ENCODE results near the gene TULP3. TPM values are rescaled to one million over a fixed set of nuclear protein-coding genes. Genes with fewer than 3 reads are reported as not detected.
A peak's percentile ranks its signal among the peaks of the same experiment; 100 is the strongest.

The TULP3 gene
- total and polyA plus RNA-seq, 9 donors = 27.3 to 58.6 (median 42.1) TPM

- H3K27me3 ChIP-seq = no peaks in the 10 kb centered on the region
- 0% methylated on average over 2 to 39 of the region's 50 CpGs for WGBS, 3 donors
- no peak within 1 kb of the TSS for H3K27ac ChIP-seq
- peaks cover 5% of the 10 kb centered on the region for H3K4me1 ChIP-seq (ENCODE audit: insufficient read depth)
- intact Hi-C loops (cut with DNase I) = loop anchor here in 1 of 4 donors (10.0 kb wide), 1 partner anchor 54 kb away; no protein-coding TSS in a partner anchor
- peak within 1 kb of the TSS; percentile 60 for H3K4me3 ChIP-seq
- H3K36me3 ChIP-seq = no peaks in the 10 kb centered on the region
- TF ChIP-seq POLR2A (IDR thresholded peaks at IDR 0.05) = no peak
- no peak for TF ChIP-seq CTCF (IDR thresholded peaks at IDR 0.05)
- TF ChIP-seq EP300 (IDR thresholded peaks at IDR 0.05) = no peak
- DNase-seq = peak; percentile 40 to 73 (median 52)
- no peaks in the 10 kb centered on the region for H3K9me3 ChIP-seq
These were observed 68.5 kb downstream of the TULP3 start, which contains the start of gene TEAD4 for GRCh38 chr12:2959192-2959504. TSS of gene TEAD4 (plus strand) at chr12:2959397.

GRCh38 chr12:2959505-2960389 is 69.1 kb downstream of the TULP3 start:
- TF ChIP-seq POLR2A (IDR thresholded peaks at IDR 0.05) = peak; percentile 25
- TF ChIP-seq EP300 (IDR thresholded peaks at IDR 0.05) = no peak
- Histone ChIP-seq H3K9me3 (no peaks in the 10 kb centered on the region), H3K27me3 (no peaks in the 10 kb centered on the region), H3K4me1 (ENCODE audit: insufficient read depth) (peaks cover 5% of the 10 kb centered on the region), H3K36me3 (no peaks in the 10 kb centered on the region), H3K27ac (no peak overlapping the region), H3K4me3 (peak overlapping the region; percentile 60)
- peak; percentile 38 to 65 (median 61) for DNase-seq
- intact Hi-C loops (cut with DNase I) = loop anchor here in 1 of 4 donors (10.0 kb wide), 1 partner anchor 55 kb away; no protein-coding TSS in a partner anchor
- 2 to 5% (median 2%) methylated on average over 84 to 104 of the region's 104 CpGs for WGBS, 3 donors

- 40 to 53% (median 44%) methylated on average over 18 of the region's 18 CpGs for WGBS, 3 donors
- H3K4me1 ChIP-seq (ENCODE audit: insufficient read depth) = peaks cover 5% of the 10 kb centered on the region
- no peaks in the 10 kb centered on the region for H3K36me3 ChIP-seq
- no peaks in the 10 kb centered on the region for H3K27me3 ChIP-seq
- no peak for DNase-seq
- TF ChIP-seq POLR2A (IDR thresholded peaks at IDR 0.05) = no peak
- no peak for TF ChIP-seq EP300 (IDR thresholded peaks at IDR 0.05)
- TF ChIP-seq CTCF (IDR thresholded peaks at IDR 0.05) = no peak
- H3K9me3 ChIP-seq = no peaks in the 10 kb centered on the region
- intact Hi-C loops (cut with DNase I) = no loop called here
- peak overlapping the region; percentile 60 for H3K4me3 ChIP-seq
- H3K27ac ChIP-seq = no peak overlapping the region
These were observed 69.8 kb downstream of the TULP3 start for GRCh38 chr12:2960390-2960956.

- Histone ChIP-seq H3K4me3 (no peak overlapping the region), H3K9me3 (no peaks in the 10 kb centered on the region), H3K27ac (no peak overlapping the region), H3K4me1 (ENCODE audit: insufficient read depth) (peaks cover 5% of the 10 kb centered on the region), H3K36me3 (no peaks in the 10 kb centered on the region), H3K27me3 (no peaks in the 10 kb centered on the region)
- TF ChIP-seq POLR2A (IDR thresholded peaks at IDR 0.05) (no peak), EP300 (IDR thresholded peaks at IDR 0.05) (no peak), CTCF (IDR thresholded peaks at IDR 0.05) (no peak)
- intact Hi-C loops (cut with DNase I) = no loop called here
- no peak for DNase-seq
- 69 to 84% (median 73%) methylated on average over 10 of the region's 10 CpGs for WGBS, 3 donors
These were observed 70.4 kb downstream of the TULP3 start for GRCh38 chr12:2960996-2961616.
